Neural cell (in vitro differentiated cells): ENCODE results near the gene GRK7. TPM values are rescaled to one million over a fixed set of nuclear protein-coding genes. Genes with fewer than 3 reads are reported as not detected.
"Not testable (repeated sequence)": the region's sequence is repeated elsewhere in the genome, so short reads cannot be mapped to it uniquely, and the experiment has no call there.

Experiments
- H2AFZ ChIP-seq: fragments of 200-600, 300-800 bp; sonication (generic), shearing (Covaris generic); 2 replicates; pipeline ENCODE4 v1.6.0; 2014; ENCODE audit warnings: low read depth, mild to moderate bottlenecking, antibody characterized with exemption, low read length, moderate library complexity
- H3F3A ChIP-seq: fragments of 200-600 bp; shearing (Covaris generic); 2 replicates; pipeline ENCODE4 v1.6.1; 2016; ENCODE audit warnings: mild to moderate bottlenecking, moderate library complexity, mixed read lengths, antibody characterized with exemption, low read length; ENCODE audit not compliant: insufficient read depth, poor library complexity, severe bottlenecking
- H3K27ac ChIP-seq: fragments of 200-600, 300-800 bp; sonication (generic), shearing (Covaris generic); 2 replicates; pipeline ENCODE4 v1.5.1; 2014; ENCODE audit warnings: mild to moderate bottlenecking, low read length, moderate library complexity
- H3K27me3 ChIP-seq: fragments of 300-800, 200-600 bp; sonication (generic), shearing (Covaris generic); 2 replicates; pipeline ENCODE4 v1.6.0; 2014; ENCODE audit warnings: mild to moderate bottlenecking, low read depth, low read length, moderate library complexity; ENCODE audit not compliant: insufficient read depth
- H3K36me3 ChIP-seq: fragments of 300-800, 200-600 bp; sonication (generic), shearing (Covaris generic); 2 replicates; pipeline ENCODE4 v1.5.1; 2014; ENCODE audit warnings: mild to moderate bottlenecking, antibody characterized with exemption, low read length, moderate library complexity; ENCODE audit not compliant: insufficient read depth
- H3K4me2 ChIP-seq: fragments of 300-800, 200-600 bp; sonication (generic), shearing (Covaris generic); 2 replicates; pipeline ENCODE4 v1.6.0; 2014; ENCODE audit warnings: mild to moderate bottlenecking, low read length
- H3K4me3 ChIP-seq: fragments of 300-800, 200-600 bp; sonication (generic), shearing (Covaris generic); 2 replicates; pipeline ENCODE4 v1.5.1; 2014; ENCODE audit warnings: mild to moderate bottlenecking, low read length, moderate library complexity
- H3K79me2 ChIP-seq: fragments of 200-600 bp; shearing (Covaris generic); replicated peaks from 2 replicates; pipeline ENCODE4 v1.6.0; 2014; ENCODE audit warnings: mild to moderate bottlenecking, low read length, moderate library complexity; ENCODE audit not compliant: insufficient read depth
- H3K9ac ChIP-seq: fragments of 300-800, 200-600 bp; sonication (generic), shearing (Covaris generic); 2 replicates; pipeline ENCODE4 v1.6.1; 2016; ENCODE audit warnings: mild to moderate bottlenecking, low read length, mixed read lengths
- H3K9me2 ChIP-seq: fragments of 200-600 bp; shearing (Covaris generic); 2 replicates; pipeline ENCODE4 v1.6.1; 2016; ENCODE audit warnings: mild to moderate bottlenecking, low read length, mixed read lengths; ENCODE audit not compliant: insufficient read depth
- H3K9me3 ChIP-seq: fragments of 200-600, 300-800 bp; sonication (generic), shearing (Covaris generic); 2 replicates; pipeline ENCODE4 v1.6.1; 2016; ENCODE audit warnings: mild to moderate bottlenecking, mixed run types, low read length, moderate library complexity, mixed read lengths
- H4K20me1 ChIP-seq: fragments of 200-600 bp; shearing (Covaris generic); 2 replicates; pipeline ENCODE4 v1.6.1; 2016; ENCODE audit warnings: mild to moderate bottlenecking, mixed run types; ENCODE audit not compliant: insufficient read depth
- EP300 ChIP-seq: fragments of 450-650 bp; conservative IDR thresholded peaks from 2 replicates; pipeline ENCODE4 v1.6.1; 2014; ENCODE audit warnings: antibody characterized with exemption, mild to moderate bottlenecking, moderate library complexity; ENCODE audit not compliant: poor library complexity, severe bottlenecking
- EZH2 ChIP-seq: fragments of 200-600, 300-800 bp; shearing (Covaris generic), sonication (generic); IDR thresholded peaks from 2 replicates; pipeline ENCODE4 v1.6.1; 2014; ENCODE audit warnings: antibody characterized with exemption, low read length, borderline replicate concordance, mild to moderate bottlenecking; ENCODE audit not compliant: insufficient read depth, poor library complexity, severe bottlenecking
- MXI1 ChIP-seq: fragments of 450-650 bp; conservative IDR thresholded peaks from 2 replicates; pipeline ENCODE4 v1.6.1; 2014; ENCODE audit warnings: antibody characterized with exemption, mild to moderate bottlenecking; ENCODE audit not compliant: poor library complexity, severe bottlenecking
- POLR2AphosphoS5 ChIP-seq: IDR thresholded peaks from 2 replicates; pipeline ENCODE4 v1.6.1; 2012
- RAD21 ChIP-seq: fragments of 450-650 bp; conservative IDR thresholded peaks from 2 replicates; pipeline ENCODE4 v1.6.1; 2014; ENCODE audit warnings: antibody characterized with exemption, mild to moderate bottlenecking, moderate library complexity
- SMC3 ChIP-seq: fragments of 450-650 bp; conservative IDR thresholded peaks from 2 replicates; pipeline ENCODE4 v1.6.1; 2014; ENCODE audit warnings: antibody characterized with exemption, mild to moderate bottlenecking, moderate library complexity; ENCODE audit not compliant: poor library complexity
- TAF1 ChIP-seq: IDR thresholded peaks from 2 replicates; pipeline ENCODE4 v1.6.1; 2012; ENCODE audit warnings: low read depth
- polyA plus RNA-seq: library from polyadenylated mRNA; depleted of rRNA; stranded (reverse); fragments of >200 nt; gene quantifications from 2 replicates; pipeline ENCODE4 v1.2.3, GENCODE V29; 2014
- TF ChIP-seq, protein P1 (sequence below): fragments of 450-650 bp; IDR thresholded peaks from 2 replicates; pipeline ENCODE4 v1.5.1; 2014; ENCODE audit warnings: antibody characterized with exemption, mild to moderate bottlenecking, moderate library complexity; ENCODE audit not compliant: poor library complexity, severe bottlenecking
- TF ChIP-seq, protein P2 (sequence below): IDR thresholded peaks from 2 replicates; pipeline ENCODE4 v1.6.1; 2012; ENCODE audit warnings: borderline replicate concordance

Gene GRK7
- polyA plus RNA-seq, 1 donor from 2014 or later = not detected

DNA sequence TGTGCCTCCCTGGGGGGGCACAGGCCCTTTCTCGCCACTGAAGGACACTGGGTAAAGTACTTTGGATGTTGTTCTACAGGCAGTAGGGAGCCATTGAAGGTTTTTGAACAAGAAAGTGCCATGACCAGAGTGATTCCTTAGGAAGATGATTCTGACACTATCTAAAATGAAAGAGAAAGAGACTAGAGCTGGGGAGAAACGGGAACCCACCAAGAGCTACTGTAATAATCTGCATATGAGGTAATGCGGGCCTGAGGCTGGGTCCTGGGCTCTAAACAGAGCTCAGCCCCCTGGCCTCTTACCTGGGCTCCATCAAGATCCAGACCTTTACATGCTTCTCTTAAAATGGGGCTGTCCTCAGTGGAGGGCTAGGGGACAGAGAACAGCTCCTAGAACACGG lies 24.9 kb downstream of the GRK7 start:
- H3K9me2 ChIP-seq = no peaks in the 10 kb centered on the region
- no peaks in the 10 kb centered on the region for H3K79me2 ChIP-seq
- no peak overlapping the region for H3K27ac ChIP-seq
- H3F3A ChIP-seq = no peaks in the 10 kb centered on the region
- H3K4me3 ChIP-seq = no peak overlapping the region
- H2AFZ ChIP-seq = no peak overlapping the region
- TF ChIP-seq RAD21 (no peak), EP300 (no peak), MXI1 (no peak), TAF1 (no peak), EZH2 (no peak)
- TF ChIP-seq, protein P1, sequence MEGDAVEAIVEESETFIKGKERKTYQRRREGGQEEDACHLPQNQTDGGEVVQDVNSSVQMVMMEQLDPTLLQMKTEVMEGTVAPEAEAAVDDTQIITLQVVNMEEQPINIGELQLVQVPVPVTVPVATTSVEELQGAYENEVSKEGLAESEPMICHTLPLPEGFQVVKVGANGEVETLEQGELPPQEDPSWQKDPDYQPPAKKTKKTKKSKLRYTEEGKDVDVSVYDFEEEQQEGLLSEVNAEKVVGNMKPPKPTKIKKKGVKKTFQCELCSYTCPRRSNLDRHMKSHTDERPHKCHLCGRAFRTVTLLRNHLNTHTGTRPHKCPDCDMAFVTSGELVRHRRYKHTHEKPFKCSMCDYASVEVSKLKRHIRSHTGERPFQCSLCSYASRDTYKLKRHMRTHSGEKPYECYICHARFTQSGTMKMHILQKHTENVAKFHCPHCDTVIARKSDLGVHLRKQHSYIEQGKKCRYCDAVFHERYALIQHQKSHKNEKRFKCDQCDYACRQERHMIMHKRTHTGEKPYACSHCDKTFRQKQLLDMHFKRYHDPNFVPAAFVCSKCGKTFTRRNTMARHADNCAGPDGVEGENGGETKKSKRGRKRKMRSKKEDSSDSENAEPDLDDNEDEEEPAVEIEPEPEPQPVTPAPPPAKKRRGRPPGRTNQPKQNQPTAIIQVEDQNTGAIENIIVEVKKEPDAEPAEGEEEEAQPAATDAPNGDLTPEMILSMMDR = no peak
- TF ChIP-seq, protein P2, sequence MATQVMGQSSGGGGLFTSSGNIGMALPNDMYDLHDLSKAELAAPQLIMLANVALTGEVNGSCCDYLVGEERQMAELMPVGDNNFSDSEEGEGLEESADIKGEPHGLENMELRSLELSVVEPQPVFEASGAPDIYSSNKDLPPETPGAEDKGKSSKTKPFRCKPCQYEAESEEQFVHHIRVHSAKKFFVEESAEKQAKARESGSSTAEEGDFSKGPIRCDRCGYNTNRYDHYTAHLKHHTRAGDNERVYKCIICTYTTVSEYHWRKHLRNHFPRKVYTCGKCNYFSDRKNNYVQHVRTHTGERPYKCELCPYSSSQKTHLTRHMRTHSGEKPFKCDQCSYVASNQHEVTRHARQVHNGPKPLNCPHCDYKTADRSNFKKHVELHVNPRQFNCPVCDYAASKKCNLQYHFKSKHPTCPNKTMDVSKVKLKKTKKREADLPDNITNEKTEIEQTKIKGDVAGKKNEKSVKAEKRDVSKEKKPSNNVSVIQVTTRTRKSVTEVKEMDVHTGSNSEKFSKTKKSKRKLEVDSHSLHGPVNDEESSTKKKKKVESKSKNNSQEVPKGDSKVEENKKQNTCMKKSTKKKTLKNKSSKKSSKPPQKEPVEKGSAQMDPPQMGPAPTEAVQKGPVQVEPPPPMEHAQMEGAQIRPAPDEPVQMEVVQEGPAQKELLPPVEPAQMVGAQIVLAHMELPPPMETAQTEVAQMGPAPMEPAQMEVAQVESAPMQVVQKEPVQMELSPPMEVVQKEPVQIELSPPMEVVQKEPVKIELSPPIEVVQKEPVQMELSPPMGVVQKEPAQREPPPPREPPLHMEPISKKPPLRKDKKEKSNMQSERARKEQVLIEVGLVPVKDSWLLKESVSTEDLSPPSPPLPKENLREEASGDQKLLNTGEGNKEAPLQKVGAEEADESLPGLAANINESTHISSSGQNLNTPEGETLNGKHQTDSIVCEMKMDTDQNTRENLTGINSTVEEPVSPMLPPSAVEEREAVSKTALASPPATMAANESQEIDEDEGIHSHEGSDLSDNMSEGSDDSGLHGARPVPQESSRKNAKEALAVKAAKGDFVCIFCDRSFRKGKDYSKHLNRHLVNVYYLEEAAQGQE = no peak
- H3K4me2 ChIP-seq = no peak overlapping the region
- H3K36me3 ChIP-seq = no peaks in the 10 kb centered on the region
- no peaks in the 10 kb centered on the region for H3K27me3 ChIP-seq
- no peaks in the 10 kb centered on the region for H4K20me1 ChIP-seq
- H3K9ac ChIP-seq = no peak overlapping the region
- no peaks in the 10 kb centered on the region for H3K9me3 ChIP-seq

DNA sequence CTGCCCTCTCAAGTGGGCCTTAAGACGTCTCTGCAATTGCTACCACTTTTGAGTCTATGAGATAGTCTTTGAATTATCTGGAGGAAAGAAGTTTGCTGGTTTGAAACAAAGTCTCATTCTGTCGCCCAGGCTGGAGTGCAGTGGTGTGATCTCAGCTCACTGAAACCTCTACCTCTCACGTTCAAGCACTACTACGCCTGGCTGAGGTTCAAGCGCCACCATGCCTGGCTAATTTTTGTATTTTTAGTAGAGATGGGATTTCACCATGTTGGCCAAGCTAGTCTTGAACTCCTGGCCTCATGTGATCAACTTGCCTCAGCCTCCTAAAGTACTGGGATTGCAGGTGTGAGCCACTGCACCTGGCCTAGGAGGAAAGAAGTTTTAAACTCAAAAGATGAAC lies 25.5 kb downstream of the GRK7 start:
- H3K79me2 ChIP-seq = not testable (repeated sequence)

DNA sequence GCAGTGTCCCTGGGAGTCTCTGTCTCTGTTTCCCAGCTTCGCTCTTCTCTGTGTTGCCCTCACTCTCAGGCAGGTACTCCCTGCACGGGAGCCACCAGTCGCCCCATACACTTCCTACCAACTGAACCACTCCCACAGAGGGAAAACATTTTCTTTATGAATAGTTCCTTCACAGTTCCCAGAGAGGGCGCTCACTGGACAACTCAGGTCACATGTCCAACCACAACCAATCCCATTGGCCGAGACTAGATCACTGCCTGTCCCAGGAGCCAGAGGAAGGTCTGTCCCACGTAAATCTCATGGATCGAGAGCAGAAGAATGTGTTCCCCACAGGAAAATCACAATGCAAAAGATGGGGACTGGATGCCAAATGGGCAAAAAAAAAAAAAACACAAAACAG lies 26.1 kb downstream of the GRK7 start:
- no peaks in the 10 kb centered on the region for H4K20me1 ChIP-seq
- no peaks in the 10 kb centered on the region for H3K36me3 ChIP-seq
- no peak for TF ChIP-seq SMC3
- no peak for TF ChIP-seq EZH2
- TF ChIP-seq, protein P1 = no peak
- no peak for TF ChIP-seq EP300
- TF ChIP-seq MXI1 = no peak
- TF ChIP-seq TAF1 = no peak
- TF ChIP-seq POLR2AphosphoS5 = no peak
- TF ChIP-seq, protein P2 = no peak
- TF ChIP-seq RAD21 = no peak
- H3K27me3 ChIP-seq = no peaks in the 10 kb centered on the region
- no peaks in the 10 kb centered on the region for H3K9me3 ChIP-seq
- H3K9ac ChIP-seq = no peak overlapping the region
- no peak overlapping the region for H3K27ac ChIP-seq
- H3F3A ChIP-seq = no peaks in the 10 kb centered on the region
- H3K9me2 ChIP-seq = no peaks in the 10 kb centered on the region
- no peaks in the 10 kb centered on the region for H3K79me2 ChIP-seq
- H2AFZ ChIP-seq = no peak overlapping the region
- no peak overlapping the region for H3K4me3 ChIP-seq
- no peak overlapping the region for H3K4me2 ChIP-seq

More for the DNA sequence above, 25.5 kb downstream of the GRK7 start:
- not testable (repeated sequence) for H3K27me3 ChIP-seq, H2AFZ ChIP-seq, H3K9me3 ChIP-seq, H3K4me3 ChIP-seq, H3K27ac ChIP-seq, H3K36me3 ChIP-seq, H3K4me2 ChIP-seq, H3K9ac ChIP-seq, H3F3A ChIP-seq, H4K20me1 ChIP-seq, H3K9me2 ChIP-seq
